Endothelial cell of umbilical vein (primary cell): Measurements from ENCODE around the gene NEMP2. TPM values are rescaled to one million over a fixed set of nuclear protein-coding genes. Genes with fewer than 3 reads are reported as not detected.

ENCODE experiments used
- BruUV-seq: library from RNA; stranded (reverse); fragments of 400-500 nt; replicated peaks from 2 replicates; lab custom pipeline; 2021; lab: Mats Ljungman, UMichigan
- CTCF ChIA-PET: fragments of 300-600, 350-600 bp; sonication (Branson Sonifier 250); formaldehyde crosslinking; loops from one replicate; lab custom pipeline; 2021; ENCODE audit warnings: antibody characterized with exemption, inconsistent platforms; lab: Charles Lee
- POLR2A ChIA-PET: fragments of 300-600, 350-600 bp; sonication (Branson Sonifier 250); formaldehyde crosslinking; loops from one replicate; lab custom pipeline; 2021; ENCODE audit warnings: antibody characterized with exemption, inconsistent platforms; lab: Charles Lee
- DNase-seq: peaks from one replicate; pipeline ENCODE4 v3.0.0-alpha.2; 2011; ENCODE audit warnings: low read depth, low spot score
- FAIRE-seq: peaks from 2 replicates; lab custom pipeline; 2011; peaks lifted over from hg19 to GRCh38; lab: Jason Lieb, UNC
- H2AFZ ChIP-seq: 2 replicates; pipeline ENCODE4 v1.6.0; 2012; ENCODE audit warnings: low read depth, low read length, control low read depth, inconsistent platforms
- H3K27ac ChIP-seq: 2 replicates; pipeline ENCODE4 v1.5.1; 2011; ENCODE audit warnings: low read depth, mild to moderate bottlenecking, control low read depth, low read length, moderate library complexity; ENCODE audit not compliant: insufficient read depth
- H3K27me3 ChIP-seq, 2 experiments: 2 replicates each; pipeline versions ENCODE4 v1.6.0 to v1.6.1; 2011; ENCODE audit warnings: low read length in 2 of 2, mixed read lengths in 1 of 2; ENCODE audit not compliant: control insufficient read depth in 2 of 2, insufficient read depth in 2 of 2
- H3K36me3 ChIP-seq, 2 experiments: 2 replicates in 1 of 2; 3 replicates in 1 of 2; pipeline ENCODE4 v1.5.1; 2011; ENCODE audit warnings: low read length in 2 of 2, mild to moderate bottlenecking in 1 of 2, moderate library complexity in 1 of 2; ENCODE audit not compliant: control insufficient read depth in 2 of 2, insufficient read depth in 2 of 2; ENCODE audit errors: extremely low read depth in 1 of 2
- H3K4me1 ChIP-seq: 3 replicates; pipeline ENCODE4 v1.5.1; 2011; ENCODE audit warnings: mild to moderate bottlenecking, low read length; ENCODE audit not compliant: control insufficient read depth, insufficient read depth; ENCODE audit errors: extremely low read depth
- H3K4me2 ChIP-seq: 2 replicates; pipeline ENCODE4 v1.6.1; 2011; ENCODE audit warnings: low read length, control low read depth, mixed read lengths; ENCODE audit not compliant: insufficient read depth
- H3K4me3 ChIP-seq, 3 experiments: fragments of 200-600 bp in 1 of 3; sonication (generic), shearing (Covaris generic) in 1 of 3; replicated peaks in 1 of 3; 2 replicates each; pipeline ENCODE4 v1.5.1; 2011 to 2016; ENCODE audit warnings: control low read depth in 3 of 3, low read length in 3 of 3, mild to moderate bottlenecking in 2 of 3, inconsistent platforms in 1 of 3, low read depth in 1 of 3, moderate library complexity in 1 of 3; ENCODE audit not compliant: insufficient read depth in 1 of 3
- H3K79me2 ChIP-seq: 2 replicates; pipeline ENCODE4 v1.6.0; 2012; ENCODE audit warnings: low read length, inconsistent platforms; ENCODE audit not compliant: control insufficient read depth, insufficient read depth
- H3K9ac ChIP-seq: replicated peaks from 2 replicates; pipeline ENCODE3; 2011; ENCODE audit warnings: low read length, control low read depth; ENCODE audit not compliant: insufficient read depth; ENCODE audit errors: extremely low read depth
- H3K9me1 ChIP-seq: replicated peaks from 3 replicates; pipeline ENCODE4 v1.6.0; 2011; ENCODE audit warnings: mild to moderate bottlenecking, low read length; ENCODE audit not compliant: control insufficient read depth, insufficient read depth; ENCODE audit errors: extremely low read depth
- H3K9me3 ChIP-seq: replicated peaks from 2 replicates; pipeline ENCODE4 v1.5.1; 2012; ENCODE audit warnings: low read length, inconsistent platforms; ENCODE audit not compliant: control insufficient read depth, insufficient read depth
- H4K20me1 ChIP-seq: replicated peaks from 2 replicates; pipeline ENCODE3; 2011; ENCODE audit warnings: mild to moderate bottlenecking, low read length; ENCODE audit not compliant: control insufficient read depth, insufficient read depth; ENCODE audit errors: extremely low read depth
- CTCF ChIP-seq, 2 donors: IDR thresholded peaks; 1 replicate in 1 of 2; 2 replicates in 1 of 2; pipeline ENCODE4 v1.5.1; 2011; ENCODE audit warnings: low read length in 2 of 2, mild to moderate bottlenecking in 2 of 2, moderate library complexity in 2 of 2, control low read depth in 1 of 2, inconsistent platforms in 1 of 2, low read depth in 1 of 2; ENCODE audit not compliant: insufficient read depth in 1 of 2; ENCODE audit errors: extremely low read depth in 1 of 2
- EZH2 ChIP-seq: IDR thresholded peaks from 2 replicates; pipeline ENCODE4 v1.6.1; 2012; ENCODE audit warnings: borderline replicate concordance, low read depth, mild to moderate bottlenecking, moderate library complexity, low read length, inconsistent platforms; ENCODE audit not compliant: severe bottlenecking
- FOS ChIP-seq: IDR thresholded peaks from 2 replicates; pipeline ENCODE4 v1.6.1; 2011; ENCODE audit warnings: mild to moderate bottlenecking, low read length, moderate library complexity, borderline replicate concordance; ENCODE audit not compliant: insufficient read depth
- GATA2 ChIP-seq: IDR thresholded peaks from 2 replicates; pipeline ENCODE4 v1.7.0; 2011; ENCODE audit warnings: low read depth, mild to moderate bottlenecking, moderate library complexity, mixed read lengths, low read length; ENCODE audit not compliant: insufficient read length, insufficient read depth
- JUN ChIP-seq: IDR thresholded peaks from 2 replicates; pipeline ENCODE4 v1.6.1; 2011; ENCODE audit warnings: borderline replicate concordance, low read depth; ENCODE audit not compliant: insufficient read length, insufficient read depth
- MAX ChIP-seq: IDR thresholded peaks from 2 replicates; pipeline ENCODE4 v1.6.1; 2011; ENCODE audit not compliant: insufficient read depth, insufficient read length
- MYC ChIP-seq: IDR thresholded peaks from one replicate; pipeline ENCODE4 v1.6.1; 2011; ENCODE audit warnings: mild to moderate bottlenecking, low read depth, low read length
- POLR2A ChIP-seq: IDR thresholded peaks from 2 replicates; pipeline ENCODE4 v1.6.1; 2012; ENCODE audit warnings: low read depth, mild to moderate bottlenecking, control low read depth, low read length
- POLR2AphosphoS5 ChIP-seq: IDR thresholded peaks from 2 replicates; pipeline ENCODE4 v1.6.1; 2012; ENCODE audit warnings: low read depth, mild to moderate bottlenecking, control low read depth, low read length, moderate library complexity; ENCODE audit not compliant: insufficient read depth
- dilution Hi-C: fragments of 300-500 bp; cut with MboI; formaldehyde crosslinking; loops from one replicate; pipeline ENCODE4 v1.15.0; 2019; ENCODE audit warnings: low sequenced_read_pairs; ENCODE audit not compliant: extremely low pct_ligation_motif_present
- intact Hi-C: fragments of 100-400 bp; cut with micrococcal nuclease; formaldehyde crosslinking; loops from one replicate; pipeline ENCODE4 v1.10.0; 2022
- polyA plus RNA-seq, 4 experiments: library from polyadenylated mRNA; depleted of rRNA in 3 of 4; stranded (reverse) in 3 of 4; unstranded in 1 of 4; fragments of >200 nt; gene quantifications; 2 replicates each; pipeline versions ENCODE4 v1.2.1 to v1.2.3, GENCODE V29; 2011 to 2012; ENCODE audit warnings: missing spikeins in 1 of 4
- total RNA-seq: library from RNA; stranded (reverse); gene quantifications from 2 replicates; pipeline ENCODE4 v1.2.3, GENCODE V29; 2021

Gene NEMP2
- total and polyA plus RNA-seq, 2 donors (not counting 3 experiments of a cell fraction or from before 2014, with no cell fraction given), result 3.1 to 8.4 TPM

GRCh38 chr2:190514676-190515075 lies 19.8 kb downstream of the NEMP2 start:
- H3K4me1 ChIP-seq, result no peaks in the 10 kb centered on the region
- intact Hi-C loops (loop anchor here (5.0 kb wide), 1 partner anchor 288 kb away; no protein-coding TSS in a partner anchor), dilution Hi-C loops (no loop called here)
- ChIA-PET POLR2A (no interaction called here), CTCF (interaction anchor here (1.1 kb wide), 1 partner anchor 186 kb away, joined by 6 read pairs; no protein-coding TSS in a partner anchor)
- H2AFZ ChIP-seq, result no peak overlapping the region
- no peaks in the 10 kb centered on the region for H3K79me2 ChIP-seq
- TF ChIP-seq POLR2AphosphoS5, result no peak
- TF ChIP-seq FOS, result no peak
- no peak for TF ChIP-seq GATA2
- TF ChIP-seq MYC, result no peak
- TF ChIP-seq EZH2, result no peak
- no peak for TF ChIP-seq MAX
- TF ChIP-seq POLR2A, result no peak
- no peak for TF ChIP-seq CTCF (IDR thresholded peaks at IDR 0.05; ENCODE audit: extremely low read depth in 1 of 2, insufficient read depth in 1 of 2, low read depth in 1 of 2, low read length in 2 of 2)
- TF ChIP-seq JUN, result no peak
- no peak overlapping the region for H3K9ac ChIP-seq
- BruUV-seq, result no TSS peak
- H3K36me3 ChIP-seq, result no peaks in the 10 kb centered on the region
- H3K4me3 ChIP-seq, result no peak overlapping the region
- no peaks in the 10 kb centered on the region for H3K9me1 ChIP-seq
- no peaks in the 10 kb centered on the region for H3K27me3 ChIP-seq
- FAIRE-seq (no peak), DNase-seq (no peak)
- no peaks in the 10 kb centered on the region for H3K9me3 ChIP-seq
- no peaks in the 10 kb centered on the region for H4K20me1 ChIP-seq
- no peak overlapping the region for H3K27ac ChIP-seq
- no peak overlapping the region for H3K4me2 ChIP-seq
